Kidney (tissue), 14 donors: ENCODE results near the gene TTLL9. TPM values are rescaled to one million over a fixed set of nuclear protein-coding genes. Genes with fewer than 3 reads are reported as not detected.

ENCODE experiments used
- DNase-seq, 5 donors: peaks; one replicate each; pipeline ENCODE4 v3.0.0-alpha.2; 2013 to 2020
- FAIRE-seq: peaks from 2 replicates; lab custom pipeline; 2012; peaks lifted over from hg19 to GRCh38; lab: Jason Lieb, UNC
- H3K27ac ChIP-seq, 2 donors: one replicate each; pipeline ENCODE4 v1.7.0; 2013; ENCODE audit warnings: low read depth in 2 of 2, low read length in 2 of 2, inconsistent platforms in 1 of 2
- H3K27me3 ChIP-seq: one replicate; pipeline ENCODE4 v1.7.1; 2013; ENCODE audit warnings: low read length, inconsistent platforms; ENCODE audit not compliant: control insufficient read depth, insufficient read depth
- H3K36me3 ChIP-seq, 3 donors: one replicate each; pipeline versions ENCODE4 v1.7.0 to v1.7.1; 2013; ENCODE audit warnings: low read length in 3 of 3, control low read depth in 1 of 3, inconsistent platforms in 1 of 3; ENCODE audit not compliant: insufficient read depth in 3 of 3, control insufficient read depth in 2 of 3
- H3K4me1 ChIP-seq, 3 donors: one replicate each; pipeline versions ENCODE4 v1.7.0 to v1.7.1; 2013; ENCODE audit warnings: low read length in 3 of 3, inconsistent platforms in 1 of 3, low read depth in 1 of 3; ENCODE audit not compliant: control insufficient read depth in 2 of 3, insufficient read depth in 2 of 3
- H3K4me3 ChIP-seq, 3 donors: one replicate each; pipeline versions ENCODE4 v1.7.0 to v1.8.1; 2013; ENCODE audit warnings: low read length in 3 of 3, control low read depth in 1 of 3, inconsistent platforms in 1 of 3
- H3K9ac ChIP-seq, 3 donors: one replicate each; pipeline versions ENCODE4 v1.7.0 to v1.7.1; 2013; ENCODE audit warnings: low read length in 3 of 3, control low read depth in 1 of 3, inconsistent platforms in 1 of 3
- H3K9me3 ChIP-seq, 3 donors: one replicate each; pipeline versions ENCODE4 v1.7.0 to v1.7.1; 2013; ENCODE audit warnings: low read length in 3 of 3, control low read depth in 1 of 3, inconsistent platforms in 1 of 3; ENCODE audit not compliant: control insufficient read depth in 2 of 3, insufficient read depth in 1 of 3
- CTCF ChIP-seq: IDR thresholded peaks from 3 replicates; pipeline ENCODE4 v1.5.1; 2012; ENCODE audit warnings: mild to moderate bottlenecking, moderate library complexity, borderline replicate concordance; ENCODE audit not compliant: insufficient read depth; ENCODE audit errors: extremely low read depth
- intact Hi-C: fragments of 100-400 bp; cut with DNase I; formaldehyde crosslinking; loops from one replicate; pipeline ENCODE4 v1.11.1; 2022
- polyA plus RNA-seq: library from polyadenylated mRNA; stranded (reverse); fragments of 350-450 nt; fragmentation: Illumina TruSeq; extraction: RNeasy Lipid Tissue Mini Kit (QIAGEN cat#74804); gene quantifications from one replicate; pipeline ENCODE4 v1.2.3, GENCODE V29; 2014; ENCODE audit warnings: low read depth, low replicate concordance; ENCODE audit not compliant: insufficient read depth
- total RNA-seq: library from RNA; stranded (reverse); fragmentation: NEBNext Ultra II Directional; extraction: Animal tissue kit (Norgen Biotek cat#: 25700); gene quantifications from one replicate; pipeline ENCODE4 v1.2.1, GENCODE V29; 2021
- donor health status: control.
- donor health status: control.
- donor health status: control.
- donor health status: control.
- donor health status: control.
- donor health status: DM: yes; HTN: yes; CAD: no.
- donor health status: Normal renal cell carcinoma (clear cell type).

The TTLL9 gene
- total and polyA plus RNA-seq, 2 donors from 2014 or later: 0.82 to 1.9 TPM

- H3K36me3 ChIP-seq: no peaks in the 10 kb centered on the region
- DNase-seq (peak in 1 of 5 donors; percentile 86), FAIRE-seq (no peak)
- H3K27ac ChIP-seq: no peak overlapping the region
- H3K9ac ChIP-seq: no peak overlapping the region
- peaks cover 3% of the 10 kb centered on the region for H3K27me3 ChIP-seq
- H3K9me3 ChIP-seq: no peaks in the 10 kb centered on the region
- no peak for TF ChIP-seq CTCF
- intact Hi-C loops: no loop called here
- H3K4me1 ChIP-seq: peaks cover 0 to 6% (median 0%) of the 10 kb centered on the region in 3 donors
- H3K4me3 ChIP-seq: no peak overlapping the region
These were observed 21.0 kb upstream of the TTLL9 start for GRCh38 chr20:31849306-31849930.

- Histone ChIP-seq H3K4me1 (no peaks in the 10 kb centered on the region), H3K9me3 (no peaks in the 10 kb centered on the region), H3K27ac (no peak overlapping the region), H3K36me3 (no peaks in the 10 kb centered on the region), H3K4me3 (no peak overlapping the region), H3K9ac (no peak overlapping the region), H3K27me3 (peaks cover 3% of the 10 kb centered on the region)
- FAIRE-seq (no peak), DNase-seq (no peak)
- intact Hi-C loops: loop anchor here (5.0 kb wide), 1 partner anchor 101 kb away; the partner anchor contains the start of gene PDRG1
- TF ChIP-seq CTCF: no peak
These were observed 19.0 kb upstream of the TTLL9 start for GRCh38 chr20:31851240-31851955.

- DNase-seq (no peak), FAIRE-seq (no peak)
- Histone ChIP-seq H3K27me3 (peaks cover 3% of the 10 kb centered on the region), H3K27ac (no peak overlapping the region), H3K9ac (no peak overlapping the region), H3K4me1 (peaks cover 0 to 5% (median 0%) of the 10 kb centered on the region in 3 donors), H3K9me3 (no peaks in the 10 kb centered on the region), H3K36me3 (no peaks in the 10 kb centered on the region), H3K4me3 (no peak overlapping the region)
- intact Hi-C loops: loop anchor here (5.0 kb wide), 1 partner anchor 99 kb away; the partner anchor contains the start of gene PDRG1
- TF ChIP-seq CTCF: no peak
These were observed 17.0 kb upstream of the TTLL9 start for GRCh38 chr20:31853481-31853880.
